Loucy (cell line): ENCODE measurements around the gene RFPL2.

ENCODE experiments used
- CTCF ChIP-seq: fragments of 200-600 bp; sonication (generic); conservative IDR thresholded peaks from 2 replicates; pipeline ENCODE4 v1.5.1; 2014; ENCODE audit warnings: mild to moderate bottlenecking, antibody characterized with exemption, low read length
- EZH2phosphoT487 ChIP-seq: fragments of 200-600 bp; IDR thresholded peaks from 2 replicates; pipeline ENCODE4 v1.6.1; 2018; ENCODE audit warnings: antibody characterized with exemption, mild to moderate bottlenecking, moderate library complexity, borderline replicate concordance

- TF ChIP-seq CTCF (no peak), EZH2phosphoT487 (no peak)
Observed at GRCh38 chr22:32158712-32159533, 46.0 kb downstream of the RFPL2 start, which contains the start of gene C22orf42.
